DND-41 (cell line): Measurements from ENCODE around the gene RBFA.

Experiments used
- CTCF ChIP-seq: IDR thresholded peaks from 2 replicates; pipeline ENCODE4 v1.5.1; 2012; ENCODE audit warnings: borderline replicate concordance, low read length, moderate library complexity, mild to moderate bottlenecking; ENCODE audit not compliant: poor library complexity, severe bottlenecking; ENCODE audit errors: extremely low read depth
- EZH2 ChIP-seq: IDR thresholded peaks from 3 replicates; pipeline ENCODE4 v1.6.1; 2012; ENCODE audit warnings: borderline replicate concordance, low read depth, mild to moderate bottlenecking, moderate library complexity, low read length, inconsistent platforms; ENCODE audit not compliant: severe bottlenecking

- TF ChIP-seq CTCF (no peak), EZH2 (no peak)
These were observed 36.6 kb downstream of the RBFA start for GRCh38 chr18:80070825-80071224.
